ENCODE measurements around the gene LILRB4.

DNA sequence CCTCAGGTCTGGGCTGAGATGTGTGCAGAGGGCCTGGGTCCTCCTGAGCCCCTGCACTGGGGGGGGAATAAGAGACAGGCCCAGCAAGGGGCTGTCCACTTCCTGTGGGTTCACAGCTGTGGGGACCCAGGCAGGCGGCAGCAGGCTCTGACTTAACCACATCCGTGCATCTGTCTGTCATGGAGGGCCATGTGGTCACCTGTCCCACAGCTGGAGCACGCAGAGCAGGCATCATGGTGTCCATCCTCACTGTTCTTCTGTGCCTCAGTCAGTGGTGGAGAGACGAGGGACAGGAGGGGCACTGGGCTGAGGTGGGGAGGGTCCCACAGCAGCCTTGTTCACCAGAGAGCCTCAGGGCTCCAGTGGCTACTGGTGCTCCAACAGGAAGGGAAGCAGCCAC is 45.2 kb downstream of the LILRB4 start:
- TF ChIP-seq POLR2AphosphoS5 (IDR thresholded peaks at IDR 0.05) (no peak), POLR2A (IDR thresholded peaks at IDR 0.05) (no peak)
- TF ChIP-seq, protein P1, sequence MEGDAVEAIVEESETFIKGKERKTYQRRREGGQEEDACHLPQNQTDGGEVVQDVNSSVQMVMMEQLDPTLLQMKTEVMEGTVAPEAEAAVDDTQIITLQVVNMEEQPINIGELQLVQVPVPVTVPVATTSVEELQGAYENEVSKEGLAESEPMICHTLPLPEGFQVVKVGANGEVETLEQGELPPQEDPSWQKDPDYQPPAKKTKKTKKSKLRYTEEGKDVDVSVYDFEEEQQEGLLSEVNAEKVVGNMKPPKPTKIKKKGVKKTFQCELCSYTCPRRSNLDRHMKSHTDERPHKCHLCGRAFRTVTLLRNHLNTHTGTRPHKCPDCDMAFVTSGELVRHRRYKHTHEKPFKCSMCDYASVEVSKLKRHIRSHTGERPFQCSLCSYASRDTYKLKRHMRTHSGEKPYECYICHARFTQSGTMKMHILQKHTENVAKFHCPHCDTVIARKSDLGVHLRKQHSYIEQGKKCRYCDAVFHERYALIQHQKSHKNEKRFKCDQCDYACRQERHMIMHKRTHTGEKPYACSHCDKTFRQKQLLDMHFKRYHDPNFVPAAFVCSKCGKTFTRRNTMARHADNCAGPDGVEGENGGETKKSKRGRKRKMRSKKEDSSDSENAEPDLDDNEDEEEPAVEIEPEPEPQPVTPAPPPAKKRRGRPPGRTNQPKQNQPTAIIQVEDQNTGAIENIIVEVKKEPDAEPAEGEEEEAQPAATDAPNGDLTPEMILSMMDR (IDR thresholded peaks at IDR 0.05): no peak

All from suprapubic skin (tissue), 4 donors.